NCI-H1092 treated with DMSO at 0.1 percent for 48 hours (cell line): ENCODE data around the gene OR6K3.

ENCODE experiments used
- DNase-seq: peaks from one replicate; lab custom pipeline; 2025; lab: John Stamatoyannopoulos, UW

Gene OR6K3

DNA sequence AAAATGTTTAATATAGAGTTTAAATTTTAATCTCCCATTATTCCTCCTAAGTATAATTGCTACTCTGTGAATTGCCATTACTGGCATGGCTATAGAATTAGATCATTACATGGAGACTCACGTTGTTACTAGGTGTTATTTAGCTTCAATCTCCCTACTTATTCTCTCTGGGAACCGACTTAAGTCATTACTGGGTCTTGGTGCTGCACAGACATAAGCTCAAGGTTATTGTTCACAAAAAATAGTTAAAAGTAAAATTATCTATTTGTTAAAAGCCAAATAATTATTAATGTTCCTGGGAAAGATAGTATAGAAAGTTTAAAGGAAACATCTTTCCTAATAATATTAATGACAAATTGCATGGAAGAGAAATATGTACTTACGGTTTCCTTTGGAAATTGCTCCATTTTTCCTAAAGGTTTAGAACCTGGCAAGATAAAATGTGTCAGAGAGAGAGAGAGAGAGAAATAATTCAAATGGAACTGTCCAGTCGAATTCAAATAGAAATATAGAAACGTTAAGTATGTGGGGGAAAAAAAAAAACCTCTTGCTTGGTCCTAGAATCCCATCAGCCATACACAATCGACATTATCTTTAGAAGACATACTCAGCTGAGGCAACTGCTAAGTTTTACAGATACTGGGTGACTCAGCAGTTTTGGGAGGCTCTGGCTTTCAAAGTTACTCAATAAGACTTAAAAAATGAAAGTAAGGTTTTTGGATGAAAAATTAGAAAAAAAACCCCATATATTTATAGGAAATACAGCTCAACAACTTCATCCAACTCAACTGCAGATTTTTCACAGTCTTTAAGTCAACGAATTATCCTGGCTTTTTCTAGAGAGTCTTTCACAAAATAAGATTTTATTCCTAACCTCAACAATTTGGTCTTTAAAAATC, 34.2 kb downstream of the OR6K3 start, which contains the start of gene SPTA1:
Gene SPTA1 (minus strand): TSS at position 605 of the 899 bp plus-strand sequence. CDS start 198 bp downstream, at position 407.
- DNase-seq = no peak

DNA sequence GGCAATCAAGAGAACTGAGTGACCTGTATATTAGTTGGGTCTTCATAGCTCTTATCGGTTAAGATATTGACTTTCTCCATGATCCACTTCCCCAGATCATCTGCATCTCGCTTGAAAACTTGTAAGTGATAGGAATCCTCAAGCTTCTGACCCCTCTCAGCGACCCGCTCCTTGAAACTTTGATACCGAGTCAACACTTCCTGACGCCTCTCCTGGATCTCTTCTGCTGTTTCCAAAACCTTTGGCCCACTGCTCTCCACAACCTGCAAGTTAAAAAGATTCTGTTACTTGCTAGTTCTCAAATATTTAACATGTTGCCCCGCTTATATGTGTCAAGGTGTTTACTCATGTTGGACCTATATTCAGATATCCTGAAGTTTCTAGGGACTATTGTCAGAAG, 35.4 kb downstream of the OR6K3 start:
- DNase-seq = no peak

DNA sequence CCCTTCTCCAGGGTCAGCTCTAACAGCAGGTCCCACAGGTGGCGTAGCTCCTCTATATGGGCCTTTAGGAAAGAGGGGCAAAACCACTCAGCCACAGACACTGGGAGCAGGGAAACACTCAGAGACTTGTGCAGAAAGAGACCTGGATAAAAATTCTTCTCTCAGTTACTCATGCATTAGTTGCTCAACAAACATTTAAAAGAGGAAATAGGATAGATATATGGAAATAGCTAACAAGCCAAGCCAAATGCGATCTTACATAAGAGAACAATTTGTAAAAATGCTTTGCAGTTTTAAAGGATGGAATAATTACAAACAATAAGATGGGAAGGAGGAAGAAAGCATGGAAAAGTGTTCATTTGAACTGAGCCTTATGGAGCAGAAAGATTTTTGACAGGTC, 38.9 kb downstream of the OR6K3 start:
- DNase-seq = no peak

DNA sequence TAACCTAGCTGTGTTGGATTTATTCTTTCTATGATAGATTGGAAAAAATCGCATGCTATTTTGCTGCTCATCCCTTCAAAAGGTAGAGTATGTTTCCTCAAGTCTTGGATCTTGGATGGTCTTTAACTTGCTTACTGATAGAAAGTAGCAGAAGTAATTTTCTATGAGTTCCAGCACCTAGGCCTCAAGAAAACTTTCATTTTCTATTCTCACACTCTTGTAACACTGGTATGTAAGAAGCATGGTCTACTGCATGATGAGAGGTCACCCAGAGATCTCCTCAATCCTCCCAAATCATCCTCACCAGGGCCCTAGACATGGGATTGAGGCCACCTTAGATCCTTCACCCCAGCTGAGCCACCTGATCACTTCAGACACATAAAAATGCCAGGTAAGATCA, 41.2 kb downstream of the OR6K3 start:
- no peak for DNase-seq

DNA sequence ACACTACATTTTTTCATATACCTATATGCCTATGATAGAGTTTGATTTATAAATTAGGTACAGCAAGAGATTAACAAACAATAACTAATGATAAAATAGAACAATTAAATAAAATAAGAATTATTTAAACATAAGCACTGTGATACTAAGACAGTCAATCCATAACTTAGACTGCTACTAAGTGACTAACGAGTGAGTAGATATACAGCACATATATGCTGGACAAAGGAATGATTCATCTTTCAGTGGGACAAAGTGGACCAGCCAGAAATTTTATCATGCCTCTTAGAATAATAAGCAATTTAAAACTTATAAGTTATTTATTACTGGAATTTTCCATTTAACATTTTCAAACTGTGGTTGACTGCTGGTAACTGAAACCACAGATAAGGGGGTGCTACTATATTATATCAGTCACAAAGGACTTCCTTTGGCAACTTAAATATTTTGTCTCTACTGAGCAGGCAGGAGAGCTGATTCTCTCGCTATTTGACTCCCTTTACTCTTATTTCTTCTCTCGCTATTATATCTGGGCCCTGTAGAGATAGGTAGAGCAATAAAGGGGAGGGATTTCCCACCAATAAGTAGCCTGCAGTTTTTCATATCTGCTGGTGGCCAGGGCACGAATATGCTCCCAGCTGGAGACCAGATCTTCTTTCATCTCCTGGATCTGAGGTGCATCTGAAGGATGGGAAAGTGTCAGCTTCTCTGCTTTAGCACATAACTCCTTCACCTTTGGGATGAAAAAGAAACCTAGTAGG, 44.8 kb downstream of the OR6K3 start:
- DNase-seq = no peak

DNA sequence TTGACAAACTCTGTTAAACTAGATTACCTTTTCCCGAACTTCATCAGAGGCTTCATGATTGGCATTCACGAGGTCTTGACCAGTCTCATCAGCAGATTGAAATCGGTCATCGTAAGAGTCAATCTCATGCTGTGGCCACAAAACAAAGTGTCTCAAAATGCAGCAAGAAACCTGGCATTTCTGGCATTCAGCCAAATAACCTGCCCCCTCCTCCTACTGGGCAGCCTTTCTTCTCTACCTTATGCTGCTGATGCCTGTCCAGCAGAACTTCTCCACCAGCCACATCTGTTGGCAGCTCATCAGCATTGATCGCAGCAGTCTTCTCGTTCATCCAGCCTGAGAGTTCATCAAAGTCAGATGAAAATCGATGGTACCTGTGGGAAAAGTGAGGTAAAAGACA, 46.2 kb downstream of the OR6K3 start:
- no peak for DNase-seq
